NB4 (cell line): ENCODE measurements around the gene TIAM2.

Experiments used
- DNase-seq: peaks from one replicate; pipeline ENCODE4 v3.0.0; 2010; ENCODE audit warnings: low read depth
- H3K4me3 ChIP-seq: one replicate; pipeline ENCODE4 v1.5.1; 2011; ENCODE audit warnings: mild to moderate bottlenecking, low read depth, low read length, moderate library complexity
- CTCF ChIP-seq: IDR thresholded peaks from one replicate; pipeline ENCODE4 v1.5.1; 2012; ENCODE audit warnings: low read depth, low read length
- MAX ChIP-seq: IDR thresholded peaks from 2 replicates; pipeline ENCODE4 v1.6.1; 2011; ENCODE audit warnings: low read depth, low read length
- MYC ChIP-seq: IDR thresholded peaks from 2 replicates; pipeline ENCODE4 v1.6.1; 2011; ENCODE audit warnings: low read depth, low read length
- POLR2A ChIP-seq: IDR thresholded peaks from 2 replicates; pipeline ENCODE4 v1.6.1; 2011; ENCODE audit warnings: mild to moderate bottlenecking; ENCODE audit not compliant: insufficient read length; ENCODE audit errors: extremely low read depth

Gene TIAM2

DNA sequence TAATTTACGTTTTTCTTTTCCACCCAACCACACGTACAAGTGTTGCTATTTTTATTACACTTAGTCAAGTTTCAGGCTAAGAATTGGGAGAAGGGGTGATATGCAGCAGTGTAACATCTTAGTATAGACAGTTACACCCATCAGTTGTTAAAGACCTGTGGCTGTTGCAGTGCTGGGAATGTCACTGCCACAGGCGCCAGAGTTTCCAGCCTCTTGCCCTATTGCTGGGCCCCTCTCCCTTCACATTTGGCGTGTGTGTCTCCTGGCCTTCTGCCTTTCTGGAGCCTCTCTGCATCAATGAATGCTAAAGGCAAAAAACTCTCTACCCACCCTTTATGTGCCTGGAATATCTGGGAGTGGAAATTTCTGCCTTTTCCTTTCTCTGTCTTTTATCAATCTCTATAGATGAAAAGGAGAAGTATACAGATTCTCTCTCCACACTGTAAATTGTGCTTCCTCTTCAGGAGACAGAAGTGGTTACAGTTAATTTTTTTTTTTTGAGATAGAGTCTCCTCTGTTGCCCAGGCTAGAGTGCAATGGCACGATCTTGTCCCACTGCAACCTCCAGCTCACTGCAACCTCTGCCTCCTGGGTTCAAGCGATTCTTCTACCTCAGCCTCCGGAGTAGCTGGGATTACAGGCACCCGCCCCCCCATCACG lies 73.0 kb downstream of the TIAM2 start:
- H3K4me3 ChIP-seq: no peak overlapping the region
- no peak for DNase-seq
- TF ChIP-seq CTCF (no peak), POLR2A (no peak), MYC (no peak), MAX (no peak)

DNA sequence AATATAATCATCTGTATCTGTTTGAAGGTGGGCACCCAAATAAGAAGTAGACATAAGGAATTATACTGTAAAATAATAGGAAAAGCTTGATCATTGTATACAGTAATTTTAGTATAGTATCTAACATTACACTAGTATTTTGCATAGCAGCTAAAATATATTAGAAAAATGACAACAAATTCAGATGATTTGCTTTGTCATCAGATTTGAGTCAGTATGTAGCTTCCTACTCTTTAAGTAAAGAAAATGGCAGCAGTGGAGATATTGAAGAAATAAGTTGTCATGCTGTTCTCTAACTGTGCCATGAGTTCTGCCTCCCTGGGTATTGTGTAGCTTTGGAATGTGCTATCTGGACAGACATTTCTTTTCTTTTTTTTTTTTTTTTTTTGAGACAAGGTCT lies 74.4 kb downstream of the TIAM2 start:
- TF ChIP-seq MYC (no peak), POLR2A (no peak), CTCF (no peak), MAX (no peak)
- DNase-seq: no peak
- no peak overlapping the region for H3K4me3 ChIP-seq

DNA sequence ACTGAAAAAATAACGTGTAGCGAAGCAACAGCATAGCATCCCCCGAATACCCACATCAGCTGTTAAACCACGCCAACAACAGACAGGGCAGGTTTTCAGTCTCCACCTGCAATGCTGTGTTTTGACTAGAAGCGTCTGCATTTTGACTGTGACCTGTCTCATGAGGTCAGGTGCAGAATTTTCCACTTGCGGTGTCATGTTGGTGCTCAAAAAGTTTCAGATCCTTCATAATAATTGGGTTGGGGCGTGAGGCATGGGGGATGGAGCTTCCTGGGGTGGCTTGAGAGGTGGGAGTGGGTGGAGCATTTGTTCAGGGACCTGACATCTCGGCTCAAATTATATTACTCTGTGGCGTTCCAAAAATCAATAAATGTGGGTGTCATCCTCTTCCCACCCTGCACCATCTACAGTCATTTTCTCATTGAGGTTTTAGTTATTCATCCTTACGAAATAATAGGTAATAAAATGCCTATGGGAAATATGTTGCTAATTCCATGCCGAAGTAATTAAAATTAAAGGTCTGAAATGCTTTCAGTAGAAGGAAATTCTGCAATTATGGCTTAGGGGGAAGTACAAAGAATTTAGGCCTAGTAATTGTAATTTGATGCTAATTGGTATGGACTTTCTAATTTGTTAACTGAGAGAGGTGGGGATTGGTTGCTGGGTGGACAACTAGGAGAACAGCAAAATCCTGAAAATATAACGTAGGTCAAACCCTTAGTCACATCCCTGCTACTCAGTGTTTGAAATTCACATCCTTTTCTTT lies 81.0 kb downstream of the TIAM2 start:
- DNase-seq: no peak
- no peak overlapping the region for H3K4me3 ChIP-seq
- no peak for TF ChIP-seq MAX
- TF ChIP-seq CTCF: no peak
- no peak for TF ChIP-seq POLR2A
- no peak for TF ChIP-seq MYC

- DNase-seq: no peak
Measured at GRCh38 chr6:155077331-155077730, 82.2 kb downstream of the TIAM2 start.

DNA sequence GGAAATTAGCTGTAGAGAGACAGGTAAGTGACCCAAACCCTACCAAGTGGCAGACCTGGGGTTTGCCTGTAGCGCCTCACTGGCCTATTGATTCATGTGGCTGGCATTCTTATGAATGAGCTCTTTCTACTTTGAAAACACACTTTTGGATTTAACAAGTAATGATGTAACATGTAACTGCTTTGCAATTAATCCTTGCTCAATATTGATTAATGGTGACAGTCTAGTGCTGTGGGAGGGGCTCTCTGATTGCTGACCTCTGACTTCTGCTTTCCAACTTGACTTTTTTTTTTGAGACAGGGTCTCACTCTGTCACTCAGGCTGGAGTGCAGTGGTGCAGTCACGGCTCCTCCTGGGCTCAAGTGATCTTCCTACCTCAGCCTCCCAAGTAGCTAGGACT lies 82.7 kb downstream of the TIAM2 start:
- no peak overlapping the region for H3K4me3 ChIP-seq
- DNase-seq: peak; percentile 15

More at GRCh38 chr6:155077331-155077730, 82.2 kb downstream of the TIAM2 start:
- no peak for TF ChIP-seq MAX
- no peak for TF ChIP-seq CTCF
- no peak for TF ChIP-seq MYC
- TF ChIP-seq POLR2A: no peak
- H3K4me3 ChIP-seq: no peak overlapping the region

More for the DNA sequence above, 82.7 kb downstream of the TIAM2 start:
- TF ChIP-seq MYC: no peak
- TF ChIP-seq CTCF: no peak
- TF ChIP-seq POLR2A: no peak
